Erythroblast (primary cell): ENCODE measurements around the gene ECD.

Source experiments
- GATA1 ChIP-seq: IDR thresholded peaks from 2 replicates; pipeline ENCODE4 v1.6.1; 2011; ENCODE audit warnings: low read depth, mild to moderate bottlenecking, control low read depth, low read length, moderate library complexity
- POLR2A ChIP-seq: IDR thresholded peaks from 2 replicates; pipeline ENCODE4 v1.6.1; 2011; ENCODE audit warnings: mild to moderate bottlenecking, low read length

DNA sequence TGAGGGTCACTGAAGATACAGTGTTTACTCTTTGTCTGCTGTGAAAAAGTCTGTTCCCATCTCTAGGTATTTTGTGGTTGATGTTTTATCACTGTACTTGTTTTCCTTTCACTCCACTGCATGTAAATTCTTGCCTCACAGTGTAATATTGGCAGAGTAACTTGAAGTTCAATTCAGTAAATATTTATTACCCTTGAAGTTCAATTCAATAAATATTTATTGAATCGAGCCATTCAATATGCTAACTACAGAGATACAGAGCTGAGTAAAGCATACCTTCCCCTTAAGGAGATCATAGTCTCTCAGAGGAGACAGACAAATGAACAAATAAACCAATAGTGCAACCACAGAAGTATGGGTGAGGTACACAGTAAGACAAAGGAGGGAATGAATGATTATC lies 48.4 kb downstream of the ECD start:
- TF ChIP-seq POLR2A (no peak), GATA1 (no peak)
